IPS-18c (cell line): ENCODE measurements around the gene ZDHHC14.

ENCODE experiments used
- H3K4me3 ChIP-seq: 2 replicates; pipeline ENCODE4 v1.7.0; 2013; ENCODE audit warnings: low read depth, mild to moderate bottlenecking, low read length, moderate library complexity; ENCODE audit not compliant: insufficient read depth
- H3K9me3 ChIP-seq: one replicate; pipeline ENCODE4 v1.6.1; 2013; ENCODE audit warnings: mild to moderate bottlenecking, low read length, moderate library complexity; ENCODE audit not compliant: control insufficient read depth, insufficient read depth

ZDHHC14 gene

GRCh38 chr6:157513004-157513603 is 132.1 kb downstream of the ZDHHC14 start:
- Histone ChIP-seq H3K4me3 (no peak overlapping the region), H3K9me3 (no peaks in the 10 kb centered on the region)

DNA sequence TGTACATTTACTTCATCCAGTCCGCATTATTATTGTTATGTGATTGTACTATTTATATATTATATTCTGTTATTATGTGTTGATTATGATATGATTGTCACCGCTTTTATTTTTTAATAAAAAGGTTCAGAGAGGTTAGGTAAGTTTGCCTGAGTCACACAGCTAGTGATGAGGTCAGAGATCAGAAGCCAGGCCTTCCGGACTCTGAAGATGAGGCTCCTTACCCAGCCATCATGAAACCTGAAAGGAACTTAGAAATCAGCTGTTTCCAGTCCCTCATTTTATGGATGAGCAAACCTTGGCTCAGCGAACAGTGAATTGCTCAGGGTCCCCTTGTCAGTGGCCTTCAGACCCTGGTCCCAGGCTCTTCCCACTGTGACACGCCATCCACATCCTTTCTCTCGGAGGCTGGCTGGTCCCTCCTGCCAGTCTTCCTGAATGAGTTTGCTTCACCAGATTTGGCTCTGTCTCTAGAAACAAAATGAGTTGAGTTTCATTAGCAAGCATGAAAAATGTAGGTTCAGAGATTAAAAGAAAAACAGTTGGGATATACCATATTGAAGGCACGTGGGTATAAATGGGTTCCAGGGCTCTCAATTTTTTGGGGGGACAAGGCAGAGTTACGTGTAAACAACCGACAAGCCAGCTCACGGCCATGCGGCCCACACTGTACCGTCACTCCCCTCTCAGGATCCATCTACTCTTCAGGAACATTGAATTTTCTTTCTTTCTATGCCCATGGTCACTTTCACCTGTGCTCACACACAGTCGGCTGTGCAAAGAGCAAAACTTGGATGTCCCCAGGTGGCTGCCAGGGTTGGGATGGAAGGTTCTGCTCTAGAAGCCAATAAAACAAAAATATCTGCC is 132.9 kb downstream of the ZDHHC14 start:
- Histone ChIP-seq H3K9me3 (no peaks in the 10 kb centered on the region), H3K4me3 (no peak overlapping the region)

DNA sequence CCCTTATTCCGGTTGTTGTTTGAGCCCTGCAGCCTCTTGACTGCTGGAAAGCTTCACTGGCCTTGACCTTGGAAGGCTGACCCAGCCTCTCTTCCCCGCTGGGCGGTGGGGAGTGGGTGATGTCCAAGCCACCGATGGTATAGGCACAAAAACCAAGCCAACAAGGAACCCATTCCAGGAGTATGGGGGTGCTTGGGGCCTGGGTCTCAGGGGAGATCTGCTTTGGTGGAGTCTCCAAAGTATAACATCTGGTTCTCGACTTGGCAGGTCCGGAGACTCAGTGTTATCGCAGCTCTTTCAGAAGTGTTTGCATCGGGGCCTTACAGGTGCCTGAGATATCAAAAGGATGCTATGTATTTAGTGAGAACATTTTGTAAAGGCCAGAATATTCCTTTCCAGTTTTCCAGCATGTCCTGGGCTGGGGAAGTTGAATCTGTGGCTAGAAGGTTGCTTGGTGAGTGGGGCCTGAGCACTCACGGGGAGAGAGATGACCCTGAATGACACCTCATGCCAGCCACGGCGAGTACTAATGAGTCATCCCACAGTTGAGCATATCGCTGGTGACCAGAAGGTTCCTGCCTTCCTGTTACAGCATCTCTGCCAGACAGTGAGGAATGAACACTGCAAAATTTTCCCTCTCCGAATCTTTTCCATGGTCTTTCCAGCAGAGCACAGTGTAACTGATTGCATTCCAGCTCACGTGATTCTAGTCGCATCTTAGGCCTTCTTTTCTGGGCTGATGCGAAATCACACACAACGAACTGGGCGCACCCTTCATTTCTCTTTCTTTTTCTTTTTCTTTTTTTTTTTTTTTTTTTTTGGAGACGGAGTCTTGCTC is 133.9 kb downstream of the ZDHHC14 start:
- H3K9me3 ChIP-seq: no peaks in the 10 kb centered on the region
- no peak overlapping the region for H3K4me3 ChIP-seq

DNA sequence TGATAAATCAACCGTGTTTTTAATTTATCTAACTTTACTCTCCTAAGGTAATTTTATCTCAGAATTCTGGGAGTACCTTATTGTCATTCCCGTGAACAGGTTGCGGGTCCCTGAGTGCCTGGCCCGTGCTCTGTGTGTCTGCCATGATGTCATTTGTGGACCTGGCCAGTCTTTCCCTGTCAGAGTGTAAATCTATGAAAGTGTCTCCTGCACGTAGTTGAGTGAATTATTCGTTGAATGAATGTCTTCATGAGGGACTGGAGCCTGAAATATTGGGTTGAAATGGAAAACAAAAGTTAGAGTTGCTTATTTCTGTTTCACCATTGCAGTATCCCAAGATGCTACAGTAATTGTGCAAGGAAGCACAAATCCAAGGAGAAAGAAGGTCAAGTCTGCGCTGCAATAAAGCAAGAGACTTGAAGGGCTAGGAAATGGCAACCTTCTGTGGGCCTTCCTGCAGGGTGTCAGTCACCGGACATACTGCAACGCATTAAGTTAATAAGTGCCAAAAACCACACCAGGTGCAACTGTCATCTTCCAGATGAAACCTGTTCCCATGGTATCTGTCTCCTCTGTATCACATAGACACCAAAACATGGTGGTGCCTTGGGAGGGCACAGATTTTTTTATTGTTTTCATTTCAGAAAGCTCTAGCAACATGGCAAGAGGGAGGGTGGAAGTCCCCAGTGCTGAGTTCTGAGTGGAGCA is 135.5 kb downstream of the ZDHHC14 start:
- H3K9me3 ChIP-seq: no peaks in the 10 kb centered on the region
- no peak overlapping the region for H3K4me3 ChIP-seq

DNA sequence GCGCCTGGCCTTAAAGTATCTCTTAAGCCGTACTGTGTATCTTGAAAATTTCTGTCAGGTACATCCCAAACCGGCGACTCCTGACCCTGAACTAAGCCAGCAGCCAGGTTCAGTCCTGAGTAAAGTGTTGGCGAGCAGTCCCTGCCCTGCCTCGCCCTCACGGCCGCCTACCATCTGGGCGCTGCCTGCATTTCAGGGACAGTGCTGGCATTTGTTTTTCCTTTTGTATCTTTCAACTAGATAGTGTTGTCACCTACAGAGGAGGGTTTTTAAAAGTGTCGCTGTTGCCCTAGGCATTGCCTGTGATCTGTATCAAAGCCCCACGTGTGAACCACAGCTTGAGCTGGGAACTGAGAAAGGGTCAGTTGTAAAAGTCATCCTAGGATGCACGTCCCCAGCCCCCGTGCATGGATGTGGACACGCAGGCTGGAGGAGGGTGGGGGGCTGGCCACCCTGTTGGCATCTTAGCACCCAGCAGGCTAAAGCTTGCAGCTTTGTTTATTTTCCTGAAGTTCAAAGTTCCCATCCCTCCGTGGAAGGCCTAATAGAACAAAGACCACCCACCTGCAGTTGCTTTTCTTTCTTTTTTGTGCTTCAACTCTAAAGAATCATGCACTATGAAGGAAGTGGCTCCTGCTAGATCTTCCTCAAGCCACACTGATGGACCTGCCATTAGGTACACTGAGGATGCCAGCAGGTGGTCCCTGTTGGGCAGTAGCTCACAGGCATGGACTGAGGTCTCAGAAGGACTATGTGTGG is 136.8 kb downstream of the ZDHHC14 start:
- Histone ChIP-seq H3K9me3 (no peaks in the 10 kb centered on the region), H3K4me3 (no peak overlapping the region)

GRCh38 chr6:157518397-157519250 is 137.6 kb downstream of the ZDHHC14 start:
- Histone ChIP-seq H3K9me3 (no peaks in the 10 kb centered on the region), H3K4me3 (no peak overlapping the region)

GRCh38 chr6:157519255-157520116 is 138.5 kb downstream of the ZDHHC14 start:
- Histone ChIP-seq H3K4me3 (no peak overlapping the region), H3K9me3 (no peaks in the 10 kb centered on the region)

DNA sequence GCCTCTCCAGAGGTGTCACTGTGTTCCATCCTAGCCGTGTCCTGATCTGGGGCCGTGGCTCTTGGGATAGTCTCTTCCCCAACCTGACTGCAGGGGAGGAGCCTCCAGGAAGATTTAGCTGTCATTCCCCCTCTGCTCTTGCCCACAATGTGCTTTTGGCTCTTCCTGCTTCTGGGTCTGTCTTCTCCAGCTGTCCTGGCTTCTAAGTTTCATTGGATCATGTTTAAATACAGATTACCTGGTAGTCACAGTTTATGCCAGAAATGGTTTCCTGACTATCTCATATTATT is 139.1 kb downstream of the ZDHHC14 start:
- no peaks in the 10 kb centered on the region for H3K9me3 ChIP-seq
- H3K4me3 ChIP-seq: no peak overlapping the region

DNA sequence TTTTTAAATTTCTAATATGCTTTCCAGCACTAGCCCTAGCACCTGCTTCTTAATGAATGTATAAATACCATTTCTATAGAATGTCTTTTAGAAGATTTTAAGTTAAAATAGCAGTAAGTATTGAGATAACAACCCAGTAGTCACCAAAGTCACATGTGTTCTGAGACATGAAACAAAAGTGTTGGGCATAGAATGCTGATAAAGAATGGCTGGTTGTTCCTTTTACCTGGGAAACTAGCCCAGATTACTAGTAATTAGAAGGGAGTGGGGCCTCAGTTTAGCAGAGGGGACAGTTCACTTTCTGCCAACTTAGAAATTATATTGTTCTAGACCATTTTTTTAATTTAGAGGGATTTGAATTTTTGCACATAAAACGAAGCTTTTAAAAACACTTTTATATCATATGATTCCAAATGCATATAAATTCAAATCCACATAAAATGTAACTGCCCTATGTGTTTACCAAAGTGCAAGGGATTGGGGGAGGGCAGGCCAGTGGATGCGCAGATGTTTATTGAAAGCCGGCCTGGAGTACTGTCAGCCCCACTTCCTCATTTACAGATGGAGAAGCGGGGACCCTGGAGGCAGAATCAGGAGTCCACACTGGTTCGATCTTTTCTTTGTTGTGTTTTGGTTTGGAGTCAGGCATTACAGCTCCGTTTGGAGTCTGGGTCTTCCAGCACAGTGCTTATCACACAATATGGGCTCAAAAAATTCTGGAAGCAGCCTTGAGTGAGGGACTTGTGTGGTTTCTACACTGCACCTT is 139.8 kb downstream of the ZDHHC14 start:
- Histone ChIP-seq H3K9me3 (no peaks in the 10 kb centered on the region), H3K4me3 (no peak overlapping the region)

- no peaks in the 10 kb centered on the region for H3K9me3 ChIP-seq
- no peak overlapping the region for H3K4me3 ChIP-seq
Measured at GRCh38 chr6:157521362-157522335, 140.7 kb downstream of the ZDHHC14 start.

DNA sequence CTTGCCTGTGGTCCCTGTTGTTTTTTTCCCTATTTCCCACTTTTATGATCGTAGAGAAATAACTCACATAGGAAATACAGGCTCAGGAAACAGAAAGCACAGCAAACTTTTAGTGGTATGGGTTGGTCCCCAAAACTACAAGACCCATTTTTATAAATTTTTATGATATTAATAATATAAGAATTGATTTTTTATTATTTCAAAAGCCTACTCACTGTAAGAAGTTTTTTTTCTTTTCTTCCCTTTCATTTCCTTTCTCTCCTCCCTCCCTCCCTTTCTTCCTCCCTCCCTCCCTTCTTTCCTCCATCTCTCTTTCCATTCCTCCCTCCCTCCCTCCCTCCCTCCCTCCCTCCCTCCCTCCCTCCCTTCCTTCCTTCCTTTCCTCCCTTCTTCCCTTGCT is 141.5 kb downstream of the ZDHHC14 start:
- Histone ChIP-seq H3K4me3 (no peak overlapping the region), H3K9me3 (no peaks in the 10 kb centered on the region)

DNA sequence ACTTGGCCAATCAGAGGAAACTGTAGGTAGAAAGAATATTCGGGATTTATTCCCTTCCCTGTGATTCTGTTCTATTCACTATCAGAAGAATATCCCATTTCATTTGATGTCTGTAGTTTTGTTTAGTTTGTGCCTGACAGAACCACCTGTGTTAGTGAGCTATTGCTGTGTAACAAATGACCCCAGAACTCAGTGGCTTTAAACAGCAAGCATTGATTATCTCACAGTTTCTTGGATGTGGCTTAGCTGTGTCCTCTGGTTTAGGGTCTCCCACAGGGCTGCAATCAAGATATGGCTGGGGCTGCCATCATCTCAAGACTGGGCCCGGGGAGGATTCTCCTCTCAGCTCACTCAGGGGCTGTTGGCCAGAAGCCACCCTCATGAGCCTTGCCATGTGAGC is 143.7 kb downstream of the ZDHHC14 start:
- Histone ChIP-seq H3K9me3 (no peaks in the 10 kb centered on the region), H3K4me3 (no peak overlapping the region)

DNA sequence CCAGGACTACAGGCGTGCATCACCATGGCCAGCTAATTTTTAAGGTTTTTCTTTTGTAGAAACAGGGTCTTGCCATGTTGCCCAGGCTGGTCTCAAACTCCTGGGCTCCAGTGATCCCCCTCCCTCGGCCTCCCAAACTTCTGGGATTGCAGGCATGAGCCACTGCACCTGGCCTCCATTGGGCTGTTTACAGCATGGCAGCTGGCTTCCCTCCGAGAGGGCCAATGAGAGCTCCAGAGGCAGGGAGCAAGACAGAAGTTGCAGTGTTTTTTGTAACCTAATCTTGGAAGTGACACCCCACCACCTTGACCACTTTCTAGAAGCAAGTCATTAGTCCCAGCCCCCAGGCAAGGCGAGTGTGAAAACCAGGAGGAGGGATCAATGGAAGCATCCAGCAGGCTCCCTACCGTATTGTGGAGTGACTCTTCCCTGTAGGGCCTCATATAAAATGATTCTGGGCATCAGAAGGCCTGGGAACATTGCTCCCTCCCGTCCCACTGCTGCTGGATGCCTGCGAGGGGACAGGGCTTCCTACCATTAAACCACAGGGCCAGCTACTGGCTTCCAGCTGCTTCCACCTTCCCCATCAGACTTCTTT is 144.4 kb downstream of the ZDHHC14 start:
- Histone ChIP-seq H3K9me3 (no peaks in the 10 kb centered on the region), H3K4me3 (no peak overlapping the region)
